Stimulated activated CD8-positive, alpha-beta memory T cell treated with anti-CD3 and anti-CD28 coated beads, Interleukin-15, amount 100 ng/mL, for 1 hour (primary cell): Measurements from ENCODE around the gene XRCC3.
"Not testable (repeated sequence)": the region's sequence is repeated elsewhere in the genome, so short reads cannot be mapped to it uniquely, and the experiment has no call there.

Source experiments
- DNase-seq: peaks from one replicate; pipeline ENCODE4 v3.0.0-alpha.2; 2020; ENCODE audit warnings: low read depth

The XRCC3 gene

DNA sequence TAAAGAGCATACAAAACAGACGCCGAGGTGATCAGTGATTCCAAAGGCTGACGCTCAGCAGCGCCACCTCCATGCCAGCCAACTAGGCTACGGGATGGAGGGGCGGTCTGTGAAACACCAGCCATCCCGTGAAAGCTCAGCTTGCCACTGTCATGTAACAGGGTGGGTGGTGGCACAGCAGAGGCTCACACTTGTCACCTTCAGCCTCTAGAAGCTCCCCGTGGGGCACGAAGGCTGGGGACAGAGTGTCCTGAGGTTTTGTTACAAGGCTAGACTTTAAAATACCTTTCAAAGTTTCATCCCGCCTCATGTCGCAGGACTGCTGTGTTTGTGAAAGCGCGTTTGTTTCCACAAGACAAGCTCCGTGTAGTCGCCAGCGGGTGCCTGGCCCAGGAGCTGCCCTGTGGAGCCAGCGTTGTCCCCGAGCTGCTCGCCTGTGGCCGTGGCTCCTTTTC lies 20.7 kb downstream of the XRCC3 start:
- DNase-seq: no peak

DNA sequence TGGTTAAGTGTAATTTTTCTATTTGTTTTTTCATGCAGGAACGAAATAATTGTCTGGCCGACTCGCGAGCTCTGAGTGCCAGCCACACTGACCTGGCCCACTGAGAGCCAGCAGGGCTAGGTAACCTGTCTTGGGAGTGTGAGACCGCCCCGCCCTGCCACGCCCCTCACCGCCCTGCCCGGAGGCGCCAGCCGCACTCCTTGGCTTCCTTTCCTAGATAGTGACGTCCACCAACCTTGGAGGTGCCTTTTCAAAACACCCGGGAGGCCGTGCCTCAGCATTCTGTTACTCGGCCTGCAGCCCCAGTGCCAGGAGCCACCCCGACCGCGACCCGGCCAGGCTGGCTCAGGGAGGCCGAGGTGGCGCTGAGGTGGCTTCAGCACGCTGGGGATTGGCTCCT lies 21.7 kb downstream of the XRCC3 start:
- DNase-seq: no peak

DNA sequence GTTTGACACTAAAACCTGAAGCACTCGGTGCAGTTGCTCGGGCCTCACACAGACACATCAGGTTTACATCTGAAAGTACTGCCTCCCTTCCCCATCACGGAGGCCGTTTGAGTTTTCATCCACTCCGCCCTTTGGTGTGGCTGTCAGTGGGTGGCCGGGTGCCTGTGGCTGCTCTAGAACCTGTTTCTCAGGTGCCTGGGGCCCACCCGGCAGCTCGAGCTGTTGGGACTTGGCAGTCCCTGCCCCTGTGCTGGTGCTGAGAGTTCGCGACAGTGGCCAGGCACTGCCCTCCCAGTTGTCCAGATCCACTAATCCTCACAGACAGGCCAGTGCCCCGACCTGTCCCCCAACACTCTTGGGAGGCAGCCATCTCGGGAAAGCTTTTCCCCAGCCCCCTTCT lies 22.4 kb downstream of the XRCC3 start:
- DNase-seq: no peak

DNA sequence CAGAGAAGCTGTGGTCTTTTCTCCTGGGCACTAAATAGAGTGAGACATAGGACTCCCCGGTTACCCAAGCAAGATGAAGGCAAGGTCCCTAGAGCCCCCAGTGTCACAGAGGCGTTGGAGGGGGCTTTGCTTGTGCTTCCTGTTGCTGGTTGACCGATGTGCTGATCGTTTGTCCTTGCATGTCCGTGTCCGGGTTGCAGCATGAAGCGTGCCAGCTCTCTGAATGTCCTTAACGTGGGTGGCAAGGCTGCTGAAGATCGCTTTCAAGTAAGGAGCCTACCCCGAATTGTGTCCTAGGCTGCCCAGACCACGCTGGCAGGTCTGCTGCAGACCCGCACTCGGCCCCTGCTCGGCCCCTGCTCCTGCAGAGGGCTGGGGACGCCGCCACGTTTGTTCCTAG lies 23.1 kb downstream of the XRCC3 start:
- DNase-seq: no peak

DNA sequence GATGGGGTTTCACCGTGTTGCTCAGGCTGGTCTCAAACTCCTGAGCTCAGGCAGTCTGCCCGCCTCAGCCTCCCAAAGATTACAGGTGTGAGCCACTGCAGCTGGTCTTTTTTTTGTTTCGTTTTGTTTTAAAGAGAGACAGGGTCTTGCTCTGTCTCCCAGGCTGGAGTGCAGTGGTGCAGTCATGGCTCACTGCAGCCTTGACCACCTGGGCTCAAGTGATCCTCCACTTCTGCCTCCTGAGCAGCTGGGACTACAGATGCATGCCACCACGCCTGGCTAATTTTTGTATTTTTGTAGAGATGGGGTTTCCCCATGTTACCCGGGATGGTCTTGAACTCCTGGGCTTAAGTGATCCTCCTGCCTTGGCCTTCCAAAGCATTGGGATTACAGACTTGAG lies 23.6 kb downstream of the XRCC3 start:
- DNase-seq: not testable (repeated sequence)

DNA sequence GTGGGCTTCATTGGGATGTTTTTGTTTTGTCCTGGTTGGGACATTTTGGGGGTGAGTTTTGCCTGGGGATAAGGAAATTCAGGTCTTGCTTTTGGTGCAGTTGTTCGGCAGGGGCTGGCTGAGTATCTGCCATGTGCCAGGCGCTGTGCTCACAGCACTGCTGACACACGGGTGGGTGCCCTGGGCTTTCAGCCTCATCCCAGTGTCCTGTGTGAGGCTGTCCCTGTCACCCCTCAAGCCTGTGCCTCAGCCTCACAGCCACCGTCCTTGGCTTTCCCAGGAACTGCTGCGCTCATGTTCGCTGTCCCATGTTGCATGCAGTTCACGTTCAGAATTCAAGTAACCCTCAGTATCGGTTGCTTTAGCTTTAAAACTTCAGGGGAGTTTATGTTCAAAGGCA lies 24.9 kb downstream of the XRCC3 start:
- no peak for DNase-seq

DNA sequence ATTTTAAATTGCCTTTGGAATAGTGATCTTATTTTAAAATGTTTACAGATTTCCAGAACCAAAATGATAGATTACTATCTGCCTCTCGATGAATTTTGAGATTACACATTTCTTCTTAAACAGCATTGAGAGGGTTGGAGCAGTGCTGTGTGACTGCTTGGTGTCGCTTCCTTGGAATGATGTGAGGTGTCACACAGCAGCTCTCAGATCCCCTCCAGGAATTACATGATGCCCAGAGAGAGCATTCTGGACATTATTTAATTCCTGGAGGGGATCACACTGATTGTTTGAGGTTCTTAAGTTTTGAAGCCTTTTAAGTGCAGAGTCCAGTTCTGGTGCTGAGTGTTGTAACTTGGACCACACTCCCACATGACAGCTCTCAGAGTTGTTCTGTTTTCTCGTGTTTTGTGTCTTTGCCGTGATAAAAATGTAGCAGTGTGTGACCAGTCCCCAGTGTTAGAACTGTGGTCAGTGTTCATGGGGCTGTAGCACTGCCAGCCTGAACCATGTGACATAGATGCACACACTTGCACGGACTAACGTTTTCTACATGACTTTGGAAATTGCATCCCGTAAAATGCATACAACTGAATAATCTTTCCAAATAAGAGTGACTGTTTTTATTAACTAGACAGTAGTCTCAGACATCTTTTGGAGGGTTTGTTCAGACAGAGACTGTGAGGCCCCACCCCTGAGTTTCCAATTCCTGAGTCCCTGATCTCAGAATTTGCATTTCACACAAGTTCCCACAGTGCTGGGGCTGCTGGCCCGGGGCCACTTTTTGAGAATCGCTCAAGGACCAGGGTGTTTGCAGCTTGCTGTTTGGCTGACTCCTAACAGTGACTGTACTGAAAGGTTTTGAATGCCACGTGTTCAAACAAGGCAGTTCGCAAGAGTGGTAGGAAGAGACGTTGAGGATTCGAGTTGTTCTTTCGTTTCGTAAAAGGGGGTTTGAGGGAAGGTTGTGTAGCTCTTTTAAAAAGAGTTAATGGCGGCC lies 26.0 kb downstream of the XRCC3 start:
- no peak for DNase-seq

DNA sequence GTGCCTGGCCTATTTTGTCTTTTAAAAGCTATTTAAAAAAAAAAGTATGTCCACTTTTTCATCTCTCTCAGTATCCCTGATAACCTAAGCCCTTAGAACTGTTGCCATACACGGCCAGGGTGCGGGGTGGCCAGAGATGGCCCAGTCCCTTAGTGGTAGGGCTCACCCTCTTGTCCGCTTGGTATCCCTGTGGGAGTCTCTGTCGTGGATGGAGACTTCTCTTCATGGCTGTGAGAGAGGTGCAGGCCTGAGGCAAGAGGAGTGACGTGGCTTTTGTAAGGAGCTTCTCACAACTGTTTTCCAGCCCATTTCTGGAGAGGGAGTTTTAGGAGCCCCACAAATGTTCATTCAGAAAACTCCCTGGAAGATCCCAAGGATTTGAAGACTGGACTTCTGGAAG lies 26.8 kb downstream of the XRCC3 start:
- no peak for DNase-seq

DNA sequence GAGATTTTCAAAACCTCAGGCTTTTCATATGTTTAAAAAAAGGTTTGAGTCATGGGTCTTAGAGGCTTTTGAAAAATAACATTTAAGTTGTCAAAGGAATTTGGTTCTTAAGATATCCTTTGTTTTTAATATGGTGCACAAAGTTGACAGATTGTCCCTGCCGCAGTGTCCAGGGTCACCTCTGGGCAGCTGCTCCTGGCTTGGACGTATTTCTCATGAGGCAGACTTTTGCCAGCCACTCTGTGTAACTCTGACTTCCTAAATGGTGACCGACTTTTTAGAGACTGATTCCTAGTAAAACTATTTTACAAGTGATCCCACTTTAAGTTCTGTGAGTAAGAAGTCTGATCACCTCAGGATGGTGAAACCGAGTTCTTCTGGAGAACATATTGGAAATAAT lies 27.5 kb downstream of the XRCC3 start:
- DNase-seq: no peak

DNA sequence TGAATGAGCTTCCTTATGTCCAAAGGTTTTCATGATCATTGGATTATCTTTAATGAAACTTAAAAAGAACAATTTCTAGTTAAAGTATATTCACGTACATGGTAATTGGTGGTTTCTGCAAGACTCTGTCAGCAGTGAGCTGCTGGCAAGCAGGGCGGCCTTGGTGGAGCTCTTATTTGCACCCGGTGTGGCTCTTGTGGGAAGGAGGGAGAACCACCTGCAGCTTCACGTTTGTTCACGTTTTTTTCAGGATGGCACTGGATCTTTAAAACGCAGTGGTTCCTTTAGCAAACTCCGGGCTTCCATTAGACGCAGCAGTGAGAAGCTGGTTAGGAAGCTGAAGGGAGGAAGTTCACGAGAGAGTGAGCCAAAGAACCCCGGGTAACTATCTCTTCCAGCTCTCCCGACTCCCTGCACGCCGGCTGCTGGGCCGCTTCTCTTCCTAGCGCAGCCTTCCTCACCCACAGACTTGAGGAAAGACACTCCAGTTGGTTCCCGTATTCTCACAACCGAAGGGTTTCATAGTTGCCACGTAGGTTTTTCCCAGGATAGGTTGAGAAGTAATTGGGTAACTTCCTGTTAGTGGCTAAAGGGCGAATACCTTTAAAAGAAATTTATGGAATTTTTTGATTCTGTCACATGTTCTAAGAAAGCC lies 28.3 kb downstream of the XRCC3 start:
- DNase-seq: no peak

DNA sequence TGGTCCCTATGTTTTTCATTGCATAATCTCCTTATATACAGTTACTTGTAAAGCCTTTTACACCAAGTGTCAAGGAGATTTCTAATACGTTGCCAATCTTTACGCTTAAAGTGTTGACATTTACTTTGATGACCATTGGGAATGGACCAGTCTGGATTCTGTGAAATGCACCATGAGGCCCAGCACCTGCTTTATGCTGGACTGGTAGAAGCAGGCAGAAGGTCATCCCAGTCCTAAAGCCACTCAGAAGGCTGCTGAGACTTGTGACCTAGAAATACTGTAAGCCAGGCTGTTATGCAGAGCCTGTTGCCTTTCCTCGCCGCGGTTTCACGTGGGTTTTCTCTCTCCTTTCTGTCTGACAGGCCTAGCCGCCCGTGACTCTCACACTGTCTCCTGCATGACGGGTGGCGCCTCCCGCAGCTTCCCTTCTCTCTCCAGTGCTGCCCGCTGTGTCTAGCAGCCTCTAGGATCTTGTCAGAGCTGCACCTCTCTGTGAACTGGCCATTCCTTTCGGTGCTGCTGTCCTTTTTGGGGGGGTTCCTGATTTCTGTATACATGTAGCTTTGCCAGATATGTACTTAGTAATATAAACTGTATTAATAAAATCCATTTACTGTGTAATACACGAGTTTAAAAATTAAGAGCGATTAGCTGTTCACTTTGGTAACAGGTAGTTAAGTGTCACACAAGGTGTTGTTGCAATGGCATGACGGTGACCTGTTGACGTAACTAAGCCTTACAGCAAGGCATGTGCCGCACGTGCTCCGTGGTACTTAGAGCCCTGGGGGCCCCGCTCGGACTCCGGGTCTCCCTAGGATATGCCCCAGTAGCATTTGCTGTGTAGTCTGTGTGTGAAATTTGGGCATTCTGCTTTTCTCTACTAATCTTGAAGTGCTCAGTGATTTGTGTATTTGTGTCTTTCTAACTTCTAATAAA lies 29.7 kb downstream of the XRCC3 start:
- no peak for DNase-seq

DNA sequence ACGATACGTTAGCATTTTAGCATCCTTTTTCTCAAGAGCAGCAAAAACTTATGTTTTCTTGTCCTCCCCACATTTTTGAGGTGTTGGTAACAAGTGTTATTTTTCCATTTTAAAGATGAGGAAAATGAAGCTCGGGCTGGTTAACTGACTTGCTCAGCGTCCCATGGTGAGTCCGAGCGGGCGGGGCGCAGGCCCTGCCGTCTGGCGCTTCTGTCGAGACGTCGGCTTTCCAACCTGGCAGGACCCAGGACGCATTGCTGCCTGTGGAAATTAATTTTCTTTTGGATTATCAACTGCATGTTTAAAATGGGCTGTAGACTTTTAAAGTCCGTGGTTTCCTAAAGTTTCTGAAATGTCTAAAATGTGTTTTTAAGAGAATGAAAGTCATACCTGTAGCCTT lies 30.4 kb downstream of the XRCC3 start:
- DNase-seq: no peak

DNA sequence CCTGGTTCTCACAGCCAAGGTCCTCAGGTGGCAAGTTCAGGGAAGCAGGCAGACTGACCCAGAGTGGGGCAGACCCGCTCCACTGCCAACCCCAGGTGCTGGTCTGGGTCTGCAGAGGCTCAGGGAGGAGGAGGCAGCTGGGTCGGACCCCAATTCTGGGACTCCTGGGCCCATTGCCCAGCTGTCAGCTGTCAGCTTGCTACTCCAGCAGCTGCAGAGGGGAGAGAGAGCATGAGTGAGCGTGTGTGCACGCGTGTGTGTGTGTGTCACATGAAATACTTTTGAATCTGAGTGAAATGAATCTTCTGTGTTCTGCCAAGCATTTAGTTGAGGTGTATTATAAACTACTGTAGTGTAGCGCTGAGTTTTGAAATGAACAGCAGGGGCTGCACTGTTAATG lies 30.8 kb downstream of the XRCC3 start:
- no peak for DNase-seq

DNA sequence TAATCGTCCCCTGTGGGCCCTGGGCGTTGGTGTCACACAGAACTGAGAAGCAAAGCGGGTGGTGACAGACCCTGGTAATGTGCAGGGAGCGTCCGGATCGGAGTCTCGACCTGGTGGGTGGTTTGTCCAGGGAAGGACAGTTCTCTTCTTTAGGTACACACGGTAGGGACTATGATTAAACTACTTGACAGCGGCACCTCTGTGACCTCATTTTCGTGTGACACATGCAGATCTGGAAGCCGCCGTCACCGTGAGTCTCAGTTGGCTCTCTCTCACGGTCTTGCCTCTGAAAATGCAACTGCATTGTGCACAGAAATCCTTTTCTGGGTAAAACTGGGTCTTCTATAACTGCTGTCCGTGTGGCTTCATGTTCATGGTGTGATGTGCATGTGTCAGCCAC lies 32.1 kb downstream of the XRCC3 start:
- DNase-seq: no peak

DNA sequence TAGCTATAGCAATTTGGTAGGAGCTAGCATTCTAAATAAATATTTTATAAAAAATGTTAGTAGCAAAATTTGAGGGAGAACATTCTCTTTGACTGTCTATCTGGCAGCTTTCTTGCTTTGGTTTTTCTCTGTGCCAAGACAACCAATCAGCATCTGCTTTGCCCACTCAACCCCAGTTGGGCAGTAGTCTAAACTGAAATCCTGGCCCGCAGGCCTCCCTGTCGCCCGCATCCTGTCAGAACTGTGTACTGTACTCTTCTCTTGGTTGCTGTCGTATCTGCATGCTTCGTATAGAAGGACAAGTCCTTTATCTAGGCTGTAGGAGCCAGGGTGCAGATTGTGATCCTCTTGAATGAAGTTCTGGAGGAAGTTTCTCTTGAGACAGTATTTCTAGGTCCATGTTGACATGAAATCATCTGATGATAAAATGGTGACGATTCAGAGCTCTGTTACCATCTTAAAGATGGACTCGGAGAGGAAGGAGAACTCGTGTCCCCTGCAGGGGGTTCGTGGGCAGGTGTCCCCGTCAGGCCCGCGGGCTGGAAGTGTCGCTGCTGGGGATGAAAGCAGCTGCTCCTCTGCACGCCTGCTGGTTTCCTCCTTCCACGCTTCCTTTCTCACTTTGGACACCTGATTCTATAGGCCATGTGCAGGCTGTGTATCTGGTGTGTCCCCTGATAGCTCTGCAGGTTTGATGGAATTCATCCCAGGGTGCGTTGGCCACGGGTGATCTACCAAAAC lies 34.6 kb downstream of the XRCC3 start:
- no peak for DNase-seq

DNA sequence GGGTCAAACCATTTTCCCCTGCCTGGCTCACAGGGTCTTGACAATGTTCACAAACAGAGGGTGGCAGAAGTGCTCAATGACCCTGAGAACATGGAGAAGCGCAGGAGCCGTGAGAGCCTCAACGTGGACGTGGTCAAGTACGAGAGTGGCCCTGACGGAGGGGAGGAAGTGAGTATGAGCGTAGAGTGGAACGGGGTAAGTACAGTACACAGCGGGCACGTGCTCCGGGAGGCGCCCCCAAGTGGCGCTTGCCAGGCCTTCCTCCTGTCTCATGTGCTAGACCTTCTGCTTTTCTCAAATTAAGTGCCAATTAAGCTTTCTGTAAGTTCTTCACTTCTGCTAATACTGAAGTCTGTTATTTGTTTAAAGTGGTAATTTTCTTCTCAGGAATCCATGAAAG lies 35.9 kb downstream of the XRCC3 start:
- DNase-seq: peak; percentile 7

DNA sequence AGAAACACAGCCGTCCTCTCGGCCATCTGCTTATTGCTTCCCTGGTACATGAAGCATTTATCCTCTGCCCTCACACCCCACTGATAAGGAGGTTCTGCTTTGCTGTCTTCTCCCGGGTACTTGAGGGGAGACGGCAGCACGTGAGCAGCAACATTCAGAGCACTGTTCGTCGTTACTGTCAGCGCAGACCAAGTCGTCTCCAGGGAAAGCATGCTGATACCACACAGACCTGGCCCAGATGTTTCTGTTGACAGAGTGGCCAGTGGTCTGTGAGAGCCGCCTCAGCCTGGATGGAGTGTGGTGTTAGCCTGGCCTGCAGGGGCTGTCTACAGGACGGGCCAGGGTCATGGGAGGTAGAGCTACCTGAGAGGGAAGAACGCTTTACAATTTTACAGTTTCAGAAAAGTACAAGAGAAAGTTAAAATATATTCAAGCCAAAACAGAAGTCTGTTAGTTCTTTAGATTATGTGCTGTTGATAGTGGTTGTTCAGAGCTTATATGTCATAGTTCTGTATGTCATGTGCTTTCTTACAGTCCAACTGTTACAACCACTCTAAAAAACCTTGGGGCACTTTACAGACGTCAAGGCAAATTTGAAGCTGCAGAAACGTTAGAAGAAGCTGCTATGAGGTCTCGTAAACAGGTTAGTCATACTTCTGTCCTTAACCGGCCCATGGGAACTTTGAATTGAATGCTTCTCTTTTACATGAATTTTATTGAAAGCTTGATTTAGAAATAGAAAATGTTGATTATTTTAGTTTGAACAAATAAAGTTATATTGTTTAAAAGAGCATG lies 38.2 kb downstream of the XRCC3 start:
- DNase-seq: no peak

DNA sequence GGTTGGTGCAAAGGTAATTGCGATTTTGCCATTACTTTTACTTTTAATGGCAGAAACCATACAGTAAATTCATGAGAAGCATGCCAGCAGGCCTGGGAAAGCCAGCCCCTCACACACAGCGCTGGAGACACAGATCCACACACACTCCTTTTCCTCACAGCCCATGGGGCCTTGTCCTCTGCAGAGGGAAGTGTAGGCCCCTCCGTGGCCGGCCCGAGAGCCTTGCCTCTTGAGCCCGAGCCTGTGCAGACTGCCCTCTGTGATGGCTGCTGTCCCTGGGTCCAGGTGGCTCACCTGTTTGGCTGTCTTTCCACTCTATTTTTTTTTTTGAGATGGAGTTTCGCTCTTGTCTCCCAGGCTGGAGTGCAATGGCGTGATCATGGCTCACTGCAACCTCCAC lies 39.3 kb downstream of the XRCC3 start:
- no peak for DNase-seq

DNA sequence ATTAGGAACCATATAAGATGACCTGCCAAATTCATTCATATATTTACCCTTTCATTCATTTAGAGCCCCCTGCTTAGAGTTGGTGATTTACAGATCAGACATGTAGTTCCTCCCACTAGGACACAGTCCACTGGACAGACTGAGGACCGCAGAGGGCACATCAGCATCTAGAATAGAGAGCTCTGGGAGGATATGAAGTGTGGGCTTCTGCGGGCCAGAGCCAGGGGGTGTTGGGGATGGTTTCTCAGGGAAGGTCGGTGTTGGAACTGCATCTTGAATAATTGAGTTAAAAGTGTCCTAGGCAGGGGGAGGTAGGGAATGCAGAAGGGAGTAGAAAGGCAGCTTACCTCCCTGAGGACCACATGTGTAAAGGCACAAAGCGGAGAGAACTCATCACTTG lies 43.3 kb downstream of the XRCC3 start:
- no peak for DNase-seq

DNA sequence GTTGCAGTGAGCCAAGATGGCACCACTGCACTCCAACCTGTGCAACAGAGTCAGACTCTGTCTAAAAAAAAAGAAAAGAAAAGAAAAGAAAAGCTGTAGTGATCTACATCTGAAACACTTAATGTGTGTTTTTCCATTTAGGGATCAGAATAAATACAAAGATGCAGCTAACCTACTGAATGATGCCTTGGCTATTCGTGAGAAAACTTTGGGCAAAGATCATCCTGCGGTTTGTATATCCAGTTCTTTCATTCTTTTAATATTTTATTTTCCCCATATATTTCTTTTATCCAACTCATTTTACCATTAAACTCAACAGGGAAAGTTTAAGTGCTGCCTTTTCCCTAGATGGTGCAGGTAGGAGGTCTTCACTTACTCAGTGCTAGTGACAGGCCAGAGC lies 45.9 kb downstream of the XRCC3 start:
- no peak for DNase-seq

DNA sequence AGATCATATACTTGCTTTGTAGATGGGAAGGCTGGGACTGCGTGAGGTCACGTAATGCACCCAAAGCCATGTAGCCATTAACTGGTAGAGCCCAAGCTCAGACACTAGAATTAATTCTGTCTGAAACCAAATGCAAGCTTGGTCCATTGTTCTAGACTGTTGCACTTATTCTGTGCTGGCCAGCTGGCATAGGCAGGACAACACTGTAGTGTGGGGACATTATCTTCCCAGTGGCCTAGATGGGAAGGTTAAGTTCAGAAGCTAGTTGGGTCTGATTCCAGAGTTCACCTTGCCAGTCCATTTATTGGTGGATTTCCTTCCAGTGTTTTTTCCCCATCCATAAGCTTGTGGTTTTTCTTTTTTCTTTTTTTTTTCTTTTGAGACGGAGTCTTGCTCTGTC lies 47.1 kb downstream of the XRCC3 start:
- DNase-seq: no peak
